GM23338 (cell line): ENCODE results near the gene AIG1. TPM values are rescaled to one million over a fixed set of nuclear protein-coding genes. Genes with fewer than 3 reads are reported as not detected.

Source experiments
- ATAC-seq: fragments of 200-7000 bp; cut with Tn5 transposase; 3 replicates; pipeline ENCODE4 v1.9.1; 2020
- DNase-seq: peaks from one replicate; pipeline ENCODE4 v3.0.0-alpha.2; 2015; ENCODE audit warnings: low spot score
- H2AFZ ChIP-seq: fragments of 200-600 bp; sonication (generic); 2 replicates; pipeline ENCODE4 v1.8.0; 2016; ENCODE audit warnings: antibody characterized with exemption, mild to moderate bottlenecking, moderate library complexity
- H3F3A ChIP-seq: fragments of 200-600 bp; sonication (generic); replicated peaks from 2 replicates; pipeline ENCODE4 v1.8.0; 2017; ENCODE audit warnings: antibody characterized with exemption, mixed run types, low read depth
- H3K27ac ChIP-seq: fragments of 200-600 bp; sonication (generic); 2 replicates; pipeline ENCODE4 v1.6.1; 2016; ENCODE audit warnings: low read depth
- H3K27me3 ChIP-seq: fragments of 200-600 bp; sonication (generic); 2 replicates; pipeline ENCODE4 v1.8.0; 2016; ENCODE audit warnings: mild to moderate bottlenecking, mixed run types, moderate library complexity; ENCODE audit not compliant: insufficient read depth
- H3K36me3 ChIP-seq: fragments of 200-600 bp; sonication (generic); 2 replicates; pipeline ENCODE4 v1.8.0; 2016; ENCODE audit warnings: mild to moderate bottlenecking; ENCODE audit not compliant: insufficient read depth
- H3K4me1 ChIP-seq: fragments of 200-600 bp; sonication (generic); 2 replicates; pipeline ENCODE4 v1.8.0; 2016; ENCODE audit warnings: mild to moderate bottlenecking, moderate library complexity; ENCODE audit not compliant: insufficient read depth
- H3K4me2 ChIP-seq: fragments of 200-600 bp; sonication (generic); 2 replicates; pipeline ENCODE4 v1.7.1; 2017; ENCODE audit warnings: mixed run types
- H3K4me3 ChIP-seq: fragments of 200-600 bp; sonication (generic); 2 replicates; pipeline ENCODE4 v1.6.1; 2016; ENCODE audit warnings: mixed run types
- H3K79me2 ChIP-seq: fragments of 200-600 bp; sonication (generic); replicated peaks from 2 replicates; pipeline ENCODE4 v1.8.0; 2017; ENCODE audit warnings: mild to moderate bottlenecking; ENCODE audit not compliant: insufficient read depth
- H3K9me2 ChIP-seq: fragments of 200-600 bp; sonication (generic); 2 replicates; pipeline ENCODE4 v1.8.0; 2017; ENCODE audit not compliant: insufficient read depth
- H4K20me1 ChIP-seq: fragments of 200-600 bp; sonication (generic); replicated peaks from 2 replicates; pipeline ENCODE4 v1.8.0; 2017; ENCODE audit warnings: mild to moderate bottlenecking; ENCODE audit not compliant: insufficient read depth
- H3K27ac Mint-ChIP-seq: 2 replicates; pipeline ENCODE4 v1.8.0; 2020; ENCODE audit warnings: inconsistent platforms, mild to moderate bottlenecking, moderate library complexity, mixed read lengths
- H3K27me3 Mint-ChIP-seq: 3 replicates; pipeline ENCODE4 v1.8.0; 2022; ENCODE audit warnings: low read depth, mild to moderate bottlenecking, moderate library complexity, mixed read lengths, inconsistent platforms; ENCODE audit not compliant: insufficient read depth, poor library complexity
- H3K36me3 Mint-ChIP-seq: 3 replicates; pipeline ENCODE4 v1.8.0; 2021; ENCODE audit warnings: low read depth, mild to moderate bottlenecking, inconsistent platforms, moderate library complexity, mixed read lengths
- H3K4me1 Mint-ChIP-seq: 3 replicates; pipeline ENCODE4 v1.8.0; 2020; ENCODE audit warnings: mild to moderate bottlenecking, inconsistent platforms, mixed read lengths
- H3K4me3 Mint-ChIP-seq: 3 replicates; pipeline ENCODE4 v1.8.0; 2021; ENCODE audit warnings: moderate library complexity, mild to moderate bottlenecking, inconsistent platforms, mixed read lengths
- H3K9me3 Mint-ChIP-seq: 3 replicates; pipeline ENCODE4 v1.8.0; 2020; ENCODE audit warnings: moderate library complexity, mild to moderate bottlenecking, inconsistent platforms, mixed read lengths
- CREB1 ChIP-seq: fragments of 250-450 bp; sonication (Bioruptor Pico); IDR thresholded peaks from 2 replicates; pipeline ENCODE4 v1.5.0; 2020; ENCODE audit warnings: low read depth, mild to moderate bottlenecking, moderate library complexity
- JUNB ChIP-seq: IDR thresholded peaks from one replicate; pipeline ENCODE4 v1.6.1; 2016; ENCODE audit warnings: antibody characterized with exemption; ENCODE audit not compliant: unreplicated experiment
- REST ChIP-seq: IDR thresholded peaks from one replicate; pipeline ENCODE4 v1.6.1; 2018; ENCODE audit warnings: antibody characterized with exemption; ENCODE audit not compliant: unreplicated experiment
- ZNF331 ChIP-seq: fragments of 250-450 bp; sonication (Bioruptor Pico); IDR thresholded peaks from 2 replicates; pipeline ENCODE4 v1.5.0; 2020; ENCODE audit warnings: low read depth, mild to moderate bottlenecking, moderate library complexity
- polyA plus RNA-seq: library from polyadenylated mRNA; unstranded; fragments of >200 nt; fragmentation: Nextera tagmentation; extraction: Ambion mirVana; gene quantifications from 2 replicates; pipeline ENCODE4 v1.2.1, GENCODE V29; 2016
- total RNA-seq: library from RNA; depleted of rRNA; stranded (reverse); fragments of >200 nt; shearing (Covaris generic); gene quantifications from 2 replicates; pipeline ENCODE4 v1.2.3, GENCODE V29; 2014
- TF ChIP-seq, protein P1 (sequence below): IDR thresholded peaks from 2 replicates; pipeline ENCODE4 v1.6.1; 2016; ENCODE audit warnings: antibody characterized with exemption
- TF ChIP-seq, protein P2 (sequence below), 2 experiments: fragments of 200-600 bp in 1 of 2; sonication (generic) in 1 of 2; conservative IDR thresholded peaks; 2 replicates each; pipeline versions ENCODE4 v1.5.1 to v1.6.1; 2016 to 2017; ENCODE audit warnings: antibody characterized with exemption in 2 of 2, low read depth in 2 of 2, mild to moderate bottlenecking in 2 of 2, moderate library complexity in 1 of 2

Gene AIG1
- total and polyA plus RNA-seq, 2 experiments from 2014 or later, result 65.2 to 88.4 TPM

DNA sequence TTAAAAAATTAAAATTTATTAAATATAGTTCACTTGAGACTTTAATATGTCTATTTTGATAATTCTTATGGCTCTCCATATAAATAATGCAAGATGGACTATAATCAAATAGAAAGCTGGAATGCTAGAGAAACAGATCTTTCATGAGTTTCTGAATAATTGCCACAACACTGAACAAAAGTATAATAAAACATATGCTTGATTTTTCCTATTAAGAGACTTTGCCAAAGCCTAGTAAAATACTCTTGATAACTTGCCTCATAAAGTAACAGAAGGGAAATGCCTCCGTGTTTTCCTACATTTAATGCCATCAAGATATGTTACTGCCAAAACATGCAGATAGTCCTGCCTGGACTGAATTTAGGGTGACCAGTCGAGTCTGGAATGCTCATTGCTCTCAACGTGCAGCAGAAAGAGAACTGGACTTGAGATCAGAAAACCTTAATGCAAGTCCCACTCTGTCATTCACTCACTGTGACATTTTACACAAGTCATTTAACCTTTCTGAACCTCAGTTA lies 153.2 kb downstream of the AIG1 start:
- Histone ChIP-seq H3K4me3 (no peak overlapping the region), H3K79me2 (no peaks in the 10 kb centered on the region), H2AFZ (no peak overlapping the region), H3K4me1 (no peaks in the 10 kb centered on the region), H3K4me2 (no peak overlapping the region), H3K36me3 (no peaks in the 10 kb centered on the region), H3K27me3 (no peaks in the 10 kb centered on the region), H3F3A (no peaks in the 10 kb centered on the region), H4K20me1 (0 out of 2 replicates have a peak, but pooled peaks cover 6% of the 10 kb centered on the region), H3K9me2 (0 out of 2 replicates have a peak, but pooled peaks cover 6% of the 10 kb centered on the region), H3K27ac (no peak overlapping the region)
- H3K27ac Mint-ChIP-seq, result no peak overlapping the region
- H3K9me3 Mint-ChIP-seq, result no peaks in the 10 kb centered on the region
- TF ChIP-seq, protein P1, sequence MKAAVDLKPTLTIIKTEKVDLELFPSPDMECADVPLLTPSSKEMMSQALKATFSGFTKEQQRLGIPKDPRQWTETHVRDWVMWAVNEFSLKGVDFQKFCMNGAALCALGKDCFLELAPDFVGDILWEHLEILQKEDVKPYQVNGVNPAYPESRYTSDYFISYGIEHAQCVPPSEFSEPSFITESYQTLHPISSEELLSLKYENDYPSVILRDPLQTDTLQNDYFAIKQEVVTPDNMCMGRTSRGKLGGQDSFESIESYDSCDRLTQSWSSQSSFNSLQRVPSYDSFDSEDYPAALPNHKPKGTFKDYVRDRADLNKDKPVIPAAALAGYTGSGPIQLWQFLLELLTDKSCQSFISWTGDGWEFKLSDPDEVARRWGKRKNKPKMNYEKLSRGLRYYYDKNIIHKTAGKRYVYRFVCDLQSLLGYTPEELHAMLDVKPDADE, result no peak
- no peak for TF ChIP-seq ZNF331 (CRISPR knock-in tag)
- TF ChIP-seq, protein P2, sequence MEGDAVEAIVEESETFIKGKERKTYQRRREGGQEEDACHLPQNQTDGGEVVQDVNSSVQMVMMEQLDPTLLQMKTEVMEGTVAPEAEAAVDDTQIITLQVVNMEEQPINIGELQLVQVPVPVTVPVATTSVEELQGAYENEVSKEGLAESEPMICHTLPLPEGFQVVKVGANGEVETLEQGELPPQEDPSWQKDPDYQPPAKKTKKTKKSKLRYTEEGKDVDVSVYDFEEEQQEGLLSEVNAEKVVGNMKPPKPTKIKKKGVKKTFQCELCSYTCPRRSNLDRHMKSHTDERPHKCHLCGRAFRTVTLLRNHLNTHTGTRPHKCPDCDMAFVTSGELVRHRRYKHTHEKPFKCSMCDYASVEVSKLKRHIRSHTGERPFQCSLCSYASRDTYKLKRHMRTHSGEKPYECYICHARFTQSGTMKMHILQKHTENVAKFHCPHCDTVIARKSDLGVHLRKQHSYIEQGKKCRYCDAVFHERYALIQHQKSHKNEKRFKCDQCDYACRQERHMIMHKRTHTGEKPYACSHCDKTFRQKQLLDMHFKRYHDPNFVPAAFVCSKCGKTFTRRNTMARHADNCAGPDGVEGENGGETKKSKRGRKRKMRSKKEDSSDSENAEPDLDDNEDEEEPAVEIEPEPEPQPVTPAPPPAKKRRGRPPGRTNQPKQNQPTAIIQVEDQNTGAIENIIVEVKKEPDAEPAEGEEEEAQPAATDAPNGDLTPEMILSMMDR (conservative IDR thresholded peaks at IDR 0.05; ENCODE audit: low read depth in 2 of 2), result no peak
- no peaks in the 10 kb centered on the region for H3K27me3 Mint-ChIP-seq
- no peak for ATAC-seq
- H3K4me3 Mint-ChIP-seq, result no peak overlapping the region
- H3K36me3 Mint-ChIP-seq, result peaks cover 11% of the 10 kb centered on the region; the same call in 2 of the 3 replicates
- no peak for DNase-seq
- H3K4me1 Mint-ChIP-seq, result no peaks in the 10 kb centered on the region

- DNase-seq (no peak), ATAC-seq (no peak)
- H3K4me3 ChIP-seq, result no peak overlapping the region
- H3K27me3 ChIP-seq, result no peaks in the 10 kb centered on the region
- H2AFZ ChIP-seq, result no peak overlapping the region
- Mint-ChIP-seq H3K27ac (no peak overlapping the region), H3K27me3 (no peaks in the 10 kb centered on the region), H3K36me3 (no peaks in the 10 kb centered on the region), H3K4me1 (peaks cover 8% of the 10 kb centered on the region), H3K4me3 (no peak overlapping the region), H3K9me3 (no peaks in the 10 kb centered on the region)
- no peaks in the 10 kb centered on the region for H3K36me3 ChIP-seq
- no peak overlapping the region for H3K4me2 ChIP-seq
- H4K20me1 ChIP-seq, result 0 out of 2 replicates have a peak, but pooled peaks cover 6% of the 10 kb centered on the region
- H3K9me2 ChIP-seq, result peaks cover 6% of the 10 kb centered on the region; the same call in 1 of the 2 replicates
- H3K4me1 ChIP-seq, result peaks cover 2% of the 10 kb centered on the region; the same call in 1 of the 2 replicates
- no peaks in the 10 kb centered on the region for H3K79me2 ChIP-seq
- no peaks in the 10 kb centered on the region for H3F3A ChIP-seq
- H3K27ac ChIP-seq, result no peak overlapping the region
- TF ChIP-seq, protein P1, result no peak
- TF ChIP-seq REST, result no peak
- TF ChIP-seq CREB1 (CRISPR knock-in tag), result no peak
- TF ChIP-seq ZNF331 (CRISPR knock-in tag), result no peak
- TF ChIP-seq, protein P2 (conservative IDR thresholded peaks at IDR 0.05; ENCODE audit: low read depth in 2 of 2), result no peak
- TF ChIP-seq JUNB, result no peak
Observed at GRCh38 chr6:143215363-143215762, 154.7 kb downstream of the AIG1 start.
